Type B pancreatic cell (in vitro differentiated cells): Measurements from ENCODE around the gene SPATS2. TPM values are rescaled to one million over a fixed set of nuclear protein-coding genes. Genes with fewer than 3 reads are reported as not detected.

Source experiments
- DNase-seq: peaks from one replicate; pipeline ENCODE4 v3.0.0; 2021; ENCODE audit warnings: mixed read lengths; ENCODE audit not compliant: unreplicated experiment; ENCODE audit errors: extremely low spot score
- H3K27ac Mint-ChIP-seq: 2 replicates; pipeline ENCODE4 v1.8.0; 2021; ENCODE audit warnings: mild to moderate bottlenecking, mixed read lengths
- H3K27me3 Mint-ChIP-seq: 2 replicates; pipeline ENCODE4 v1.8.0; 2021; ENCODE audit warnings: mixed read lengths
- H3K36me3 Mint-ChIP-seq: 2 replicates; pipeline ENCODE4 v1.8.0; 2021; ENCODE audit warnings: mixed read lengths
- H3K4me1 Mint-ChIP-seq: one replicate; pipeline ENCODE4 v1.8.0; 2021; ENCODE audit warnings: mixed read lengths; ENCODE audit not compliant: unreplicated experiment
- H3K4me3 Mint-ChIP-seq: 2 replicates; pipeline ENCODE4 v1.8.0; 2021; ENCODE audit warnings: mild to moderate bottlenecking, mixed read lengths
- H3K9me3 Mint-ChIP-seq: 2 replicates; pipeline ENCODE4 v1.8.0; 2021; ENCODE audit warnings: mixed read lengths
- total RNA-seq: library from RNA; stranded (reverse); gene quantifications from 2 replicates; pipeline ENCODE4 v1.2.1, GENCODE V29; 2021; ENCODE audit warnings: low replicate concordance
- TF ChIP-seq, protein P1 (sequence below): fragments of 200-600 bp; sonication (generic); conservative IDR thresholded peaks from 2 replicates; pipeline ENCODE4 v1.5.0; 2021; ENCODE audit warnings: antibody characterized with exemption, mild to moderate bottlenecking

The SPATS2 gene
- total RNA-seq, 1 donor from 2014 or later = 40.3 TPM

DNA sequence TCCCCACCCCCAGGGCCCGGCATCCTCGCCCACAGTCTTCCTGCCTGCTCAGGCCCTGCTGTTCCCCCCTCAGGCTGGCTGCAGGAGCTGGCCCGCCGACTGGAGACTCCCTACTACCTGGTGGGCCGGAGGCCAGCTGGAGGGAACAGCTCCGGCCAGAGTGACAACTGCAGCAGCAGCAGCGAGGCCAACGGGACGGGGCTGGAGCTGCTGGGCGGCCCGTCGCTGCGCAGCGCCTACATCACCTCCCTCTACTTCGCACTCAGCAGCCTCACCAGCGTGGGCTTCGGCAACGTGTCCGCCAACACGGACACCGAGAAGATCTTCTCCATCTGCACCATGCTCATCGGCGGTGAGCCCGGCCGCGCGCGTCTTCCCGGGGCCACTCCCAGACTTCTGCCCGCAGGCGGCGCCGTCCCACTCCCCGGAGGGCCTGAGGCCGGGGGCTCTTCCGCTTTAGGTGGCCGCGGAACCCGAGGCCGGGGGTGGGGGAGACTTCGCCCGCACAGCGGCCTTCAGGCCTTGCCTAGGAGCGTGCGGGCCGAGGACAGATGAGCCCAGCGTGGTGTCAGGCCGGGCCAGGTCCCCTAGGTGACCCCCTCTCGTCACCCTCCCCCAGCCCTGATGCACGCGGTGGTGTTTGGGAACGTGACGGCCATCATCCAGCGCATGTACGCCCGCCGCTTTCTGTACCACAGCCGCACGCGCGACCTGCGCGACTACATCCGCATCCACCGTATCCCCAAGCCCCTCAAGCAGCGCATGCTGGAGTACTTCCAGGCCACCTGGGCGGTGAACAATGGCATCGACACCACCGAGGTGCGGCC is 181.8 kb downstream of the SPATS2 start:
- DNase-seq = no peak
- Mint-ChIP-seq H3K36me3 (no peaks in the 10 kb centered on the region), H3K9me3 (no peaks in the 10 kb centered on the region), H3K4me1 (peaks cover 6% of the 10 kb centered on the region), H3K27me3 (peaks cover 71% of the 10 kb centered on the region), H3K27ac (no peak overlapping the region), H3K4me3 (no peak overlapping the region)
- TF ChIP-seq, protein P1, sequence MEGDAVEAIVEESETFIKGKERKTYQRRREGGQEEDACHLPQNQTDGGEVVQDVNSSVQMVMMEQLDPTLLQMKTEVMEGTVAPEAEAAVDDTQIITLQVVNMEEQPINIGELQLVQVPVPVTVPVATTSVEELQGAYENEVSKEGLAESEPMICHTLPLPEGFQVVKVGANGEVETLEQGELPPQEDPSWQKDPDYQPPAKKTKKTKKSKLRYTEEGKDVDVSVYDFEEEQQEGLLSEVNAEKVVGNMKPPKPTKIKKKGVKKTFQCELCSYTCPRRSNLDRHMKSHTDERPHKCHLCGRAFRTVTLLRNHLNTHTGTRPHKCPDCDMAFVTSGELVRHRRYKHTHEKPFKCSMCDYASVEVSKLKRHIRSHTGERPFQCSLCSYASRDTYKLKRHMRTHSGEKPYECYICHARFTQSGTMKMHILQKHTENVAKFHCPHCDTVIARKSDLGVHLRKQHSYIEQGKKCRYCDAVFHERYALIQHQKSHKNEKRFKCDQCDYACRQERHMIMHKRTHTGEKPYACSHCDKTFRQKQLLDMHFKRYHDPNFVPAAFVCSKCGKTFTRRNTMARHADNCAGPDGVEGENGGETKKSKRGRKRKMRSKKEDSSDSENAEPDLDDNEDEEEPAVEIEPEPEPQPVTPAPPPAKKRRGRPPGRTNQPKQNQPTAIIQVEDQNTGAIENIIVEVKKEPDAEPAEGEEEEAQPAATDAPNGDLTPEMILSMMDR = no peak

- TF ChIP-seq, protein P1 = no peak
- H3K9me3 Mint-ChIP-seq = no peaks in the 10 kb centered on the region
- no peak overlapping the region for H3K4me3 Mint-ChIP-seq
- peaks cover 62% of the 10 kb centered on the region for H3K27me3 Mint-ChIP-seq
- no peak for DNase-seq
- no peaks in the 10 kb centered on the region for H3K36me3 Mint-ChIP-seq
- H3K4me1 Mint-ChIP-seq = peaks cover 6% of the 10 kb centered on the region
- no peak overlapping the region for H3K27ac Mint-ChIP-seq
These were observed 182.8 kb downstream of the SPATS2 start for GRCh38 chr12:49549735-49550692.

DNA sequence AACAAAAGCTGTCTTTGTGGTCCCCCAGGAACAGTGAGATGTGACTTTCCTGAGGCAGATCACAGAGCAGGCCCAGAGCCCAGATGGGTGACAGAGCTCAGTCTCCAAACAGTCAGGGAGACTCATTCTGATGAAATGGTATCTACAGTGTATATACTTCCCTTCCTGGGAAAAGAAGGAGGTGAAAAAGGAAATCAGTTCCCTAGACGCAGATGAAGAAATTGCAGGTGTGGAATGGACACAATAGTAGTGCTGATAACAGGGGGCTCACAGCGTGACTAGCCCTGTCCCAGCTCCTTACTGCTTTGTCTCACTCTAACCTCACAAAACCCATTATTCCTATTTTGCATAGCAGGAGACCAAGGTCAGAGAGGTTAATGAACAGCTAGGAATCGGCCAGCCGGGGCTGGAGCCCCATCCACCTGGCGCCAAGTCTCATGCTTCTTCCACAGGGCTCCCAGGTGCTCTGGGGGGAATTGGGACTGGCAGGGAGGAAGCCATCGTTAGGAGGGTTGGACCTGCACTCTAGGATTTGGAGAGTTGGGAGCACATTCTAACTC is 183.5 kb downstream of the SPATS2 start:
- H3K4me3 Mint-ChIP-seq = no peak overlapping the region
- DNase-seq = no peak
- H3K27me3 Mint-ChIP-seq = peaks cover 56% of the 10 kb centered on the region
- TF ChIP-seq, protein P1 = no peak
- peaks cover 6% of the 10 kb centered on the region for H3K4me1 Mint-ChIP-seq
- H3K27ac Mint-ChIP-seq = no peak overlapping the region
- no peaks in the 10 kb centered on the region for H3K36me3 Mint-ChIP-seq
- H3K9me3 Mint-ChIP-seq = no peaks in the 10 kb centered on the region

GRCh38 chr12:49552014-49552413 is 184.8 kb downstream of the SPATS2 start:
- Mint-ChIP-seq H3K27me3 (peaks cover 48% of the 10 kb centered on the region), H3K9me3 (no peaks in the 10 kb centered on the region), H3K4me1 (peaks cover 6% of the 10 kb centered on the region), H3K4me3 (no peak overlapping the region), H3K36me3 (no peaks in the 10 kb centered on the region), H3K27ac (no peak overlapping the region)
- TF ChIP-seq, protein P1 = no peak
- no peak for DNase-seq

DNA sequence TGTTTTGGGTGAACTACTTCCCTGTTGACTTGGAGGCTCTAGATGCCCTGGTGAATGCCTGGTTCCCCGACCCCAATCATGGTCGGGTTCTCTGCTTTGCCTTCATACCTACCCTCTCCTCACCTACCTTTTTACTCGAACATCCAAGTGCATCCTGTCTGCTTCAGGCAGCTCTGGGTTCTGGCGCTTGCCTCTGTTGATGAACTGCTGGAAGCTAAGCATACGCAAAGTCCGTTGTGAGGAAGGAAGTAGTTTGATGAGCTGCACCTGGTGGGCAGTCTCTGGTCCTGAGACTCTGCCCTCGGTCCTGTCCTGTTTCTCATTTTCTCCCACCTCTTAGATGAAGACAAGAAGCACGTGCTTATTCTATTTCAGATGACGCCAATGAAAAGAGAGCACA is 185.2 kb downstream of the SPATS2 start:
- peaks cover 43% of the 10 kb centered on the region for H3K27me3 Mint-ChIP-seq
- no peak overlapping the region for H3K27ac Mint-ChIP-seq
- H3K4me3 Mint-ChIP-seq = no peak overlapping the region
- no peak for DNase-seq
- TF ChIP-seq, protein P1 = no peak
- no peaks in the 10 kb centered on the region for H3K9me3 Mint-ChIP-seq
- H3K4me1 Mint-ChIP-seq = peaks cover 6% of the 10 kb centered on the region
- H3K36me3 Mint-ChIP-seq = no peaks in the 10 kb centered on the region
